OCI-LY7 (cell line): Measurements from ENCODE around the gene FHOD3. TPM values are rescaled to one million over a fixed set of nuclear protein-coding genes. Genes with fewer than 3 reads are reported as not detected.

Experiments
- BruUV-seq: library from RNA; stranded (reverse); fragments of 400-500 nt; replicated peaks from 2 replicates; lab custom pipeline; 2021; lab: Mats Ljungman, UMichigan
- CTCF ChIA-PET: fragments of 300-600 bp; sonication (Branson Sonifier 250); formaldehyde crosslinking; loops from one replicate; lab custom pipeline; 2022; ENCODE audit warnings: antibody characterized with exemption; ENCODE audit not compliant: unreplicated experiment; lab: Charles Lee
- POLR2A ChIA-PET: fragments of 300-600 bp; sonication (Branson Sonifier 250); formaldehyde crosslinking; loops from one replicate; lab custom pipeline; 2022; ENCODE audit warnings: antibody characterized with exemption; lab: Charles Lee
- DNase-seq: peaks from one replicate; pipeline ENCODE4 v3.0.0-alpha.2; 2015; ENCODE audit warnings: low spot score
- H2AFZ ChIP-seq: fragments of 200-600 bp; sonication (generic), shearing (Covaris generic); 2 replicates; pipeline ENCODE4 v1.6.1; 2014; ENCODE audit warnings: mild to moderate bottlenecking, antibody characterized with exemption, low read length, moderate library complexity
- H3K27ac ChIP-seq: fragments of 200-600 bp; sonication (generic); 2 replicates; pipeline ENCODE4 v1.5.1; 2014; ENCODE audit warnings: mixed run types, low read depth, mild to moderate bottlenecking, moderate library complexity, low read length, inconsistent platforms; ENCODE audit not compliant: poor library complexity, severe bottlenecking
- H3K36me3 ChIP-seq: fragments of 200-600 bp; sonication (generic); 2 replicates; pipeline ENCODE4 v1.6.1; 2014; ENCODE audit warnings: mild to moderate bottlenecking, antibody characterized with exemption, low read length, moderate library complexity, mixed read lengths; ENCODE audit not compliant: insufficient read depth
- H3K4me1 ChIP-seq: fragments of 200-600 bp; sonication (generic); 2 replicates; pipeline ENCODE4 v1.5.1; 2014; ENCODE audit warnings: mild to moderate bottlenecking, low read length; ENCODE audit not compliant: insufficient read depth, poor library complexity, severe bottlenecking
- H3K4me2 ChIP-seq: fragments of 200-600 bp; sonication (generic); 2 replicates; pipeline ENCODE4 v1.6.1; 2014; ENCODE audit warnings: mild to moderate bottlenecking, low read length
- H3K4me3 ChIP-seq: fragments of 200-600 bp; sonication (generic); 2 replicates; pipeline ENCODE4 v1.5.1; 2014; ENCODE audit warnings: mild to moderate bottlenecking, low read depth, low read length; ENCODE audit not compliant: poor library complexity, severe bottlenecking
- H3K79me2 ChIP-seq: fragments of 200-600 bp; sonication (generic); 2 replicates; pipeline ENCODE4 v1.6.1; 2016; ENCODE audit warnings: low read depth, mild to moderate bottlenecking, low read length, moderate library complexity, mixed read lengths; ENCODE audit not compliant: insufficient read depth
- H3K9me2 ChIP-seq: fragments of 200-600 bp; sonication (generic); 2 replicates; pipeline ENCODE4 v1.6.1; 2016; ENCODE audit warnings: mild to moderate bottlenecking, low read length, mixed read lengths; ENCODE audit not compliant: insufficient read depth
- H3K9me3 ChIP-seq: fragments of 200-600 bp; sonication (generic); 2 replicates; pipeline ENCODE4 v1.6.1; 2014; ENCODE audit warnings: mild to moderate bottlenecking, mixed run types, low read length, mixed read lengths
- H4K20me1 ChIP-seq: fragments of 200-600 bp; sonication (generic); 2 replicates; pipeline ENCODE4 v1.6.1; 2014; ENCODE audit warnings: mild to moderate bottlenecking, antibody characterized with exemption, low read length, moderate library complexity, mixed read lengths; ENCODE audit not compliant: insufficient read depth
- EZH2phosphoT487 ChIP-seq: fragments of 200-600 bp; sonication (generic); IDR thresholded peaks from 2 replicates; pipeline ENCODE4 v1.6.1; 2018; ENCODE audit warnings: low read depth, borderline replicate concordance, mild to moderate bottlenecking, mixed run types, antibody characterized with exemption, low read length, moderate library complexity, mixed read lengths
- intact Hi-C: fragments of 100-400 bp; cut with micrococcal nuclease; formaldehyde crosslinking; loops from one replicate; pipeline ENCODE4 v1.10.0; 2022; ENCODE audit not compliant: unreplicated experiment
- total RNA-seq, 2 experiments: library from RNA; depleted of rRNA in 1 of 2; stranded (reverse); fragments of >200 nt in 1 of 2; shearing (Covaris generic) in 1 of 2; gene quantifications; 2 replicates each; pipeline ENCODE4 v1.2.3, GENCODE V29; 2014 to 2022
- TF ChIP-seq, protein P1 (sequence below): fragments of 200-600 bp; sonication (generic); conservative IDR thresholded peaks from 2 replicates; pipeline ENCODE4 v1.5.1; 2014; ENCODE audit warnings: mild to moderate bottlenecking, antibody characterized with exemption, low read length, moderate library complexity, mixed read lengths

Gene FHOD3
- total RNA-seq, 2 experiments from 2014 or later, result 0.06 to 2.4 TPM

GRCh38 chr18:36580874-36581750 lies 283.6 kb downstream of the FHOD3 start:
- no peaks in the 10 kb centered on the region for H3K9me3 ChIP-seq
- ChIA-PET POLR2A (no interaction called here), CTCF (no interaction called here)
- H3K4me2 ChIP-seq, result no peak overlapping the region
- no TSS peak for BruUV-seq
- H3K4me1 ChIP-seq, result no peaks in the 10 kb centered on the region
- H3K27ac ChIP-seq, result no peak overlapping the region
- TF ChIP-seq, protein P1, sequence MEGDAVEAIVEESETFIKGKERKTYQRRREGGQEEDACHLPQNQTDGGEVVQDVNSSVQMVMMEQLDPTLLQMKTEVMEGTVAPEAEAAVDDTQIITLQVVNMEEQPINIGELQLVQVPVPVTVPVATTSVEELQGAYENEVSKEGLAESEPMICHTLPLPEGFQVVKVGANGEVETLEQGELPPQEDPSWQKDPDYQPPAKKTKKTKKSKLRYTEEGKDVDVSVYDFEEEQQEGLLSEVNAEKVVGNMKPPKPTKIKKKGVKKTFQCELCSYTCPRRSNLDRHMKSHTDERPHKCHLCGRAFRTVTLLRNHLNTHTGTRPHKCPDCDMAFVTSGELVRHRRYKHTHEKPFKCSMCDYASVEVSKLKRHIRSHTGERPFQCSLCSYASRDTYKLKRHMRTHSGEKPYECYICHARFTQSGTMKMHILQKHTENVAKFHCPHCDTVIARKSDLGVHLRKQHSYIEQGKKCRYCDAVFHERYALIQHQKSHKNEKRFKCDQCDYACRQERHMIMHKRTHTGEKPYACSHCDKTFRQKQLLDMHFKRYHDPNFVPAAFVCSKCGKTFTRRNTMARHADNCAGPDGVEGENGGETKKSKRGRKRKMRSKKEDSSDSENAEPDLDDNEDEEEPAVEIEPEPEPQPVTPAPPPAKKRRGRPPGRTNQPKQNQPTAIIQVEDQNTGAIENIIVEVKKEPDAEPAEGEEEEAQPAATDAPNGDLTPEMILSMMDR, result no peak
- TF ChIP-seq EZH2phosphoT487, result no peak
- H3K79me2 ChIP-seq, result no peaks in the 10 kb centered on the region
- H3K36me3 ChIP-seq, result no peaks in the 10 kb centered on the region
- H3K9me2 ChIP-seq, result no peaks in the 10 kb centered on the region
- no peak overlapping the region for H3K4me3 ChIP-seq
- no peak overlapping the region for H2AFZ ChIP-seq
- DNase-seq, result no peak
- intact Hi-C loops, result no loop called here
- no peaks in the 10 kb centered on the region for H4K20me1 ChIP-seq

- CTCF ChIA-PET, result no interaction called here
- no peaks in the 10 kb centered on the region for H3K79me2 ChIP-seq
- DNase-seq, result no peak
- H3K4me2 ChIP-seq, result no peak overlapping the region
- intact Hi-C loops, result no loop called here
- no peaks in the 10 kb centered on the region for H4K20me1 ChIP-seq
- no peaks in the 10 kb centered on the region for H3K4me1 ChIP-seq
- TF ChIP-seq, protein P1, result no peak
- TF ChIP-seq EZH2phosphoT487, result no peak
- no peaks in the 10 kb centered on the region for H3K9me3 ChIP-seq
- BruUV-seq, result no TSS peak
- no peaks in the 10 kb centered on the region for H3K9me2 ChIP-seq
- H3K36me3 ChIP-seq, result no peaks in the 10 kb centered on the region
- H2AFZ ChIP-seq, result no peak overlapping the region
- H3K4me3 ChIP-seq, result no peak overlapping the region
- H3K27ac ChIP-seq, result no peak overlapping the region
- POLR2A ChIA-PET, result no interaction called here
These were observed 285.7 kb downstream of the FHOD3 start for GRCh38 chr18:36582988-36583745.
